AG04449 (cell line): Measurements from ENCODE around the gene TEX26.
A peak's percentile ranks its signal among the peaks of the same experiment; 100 is the strongest.

ENCODE experiments used
- CTCF ChIA-PET: fragments of 350-600 bp; formaldehyde crosslinking; extraction: SDS; loops from one replicate; lab custom pipeline; 2021; ENCODE audit warnings: antibody characterized with exemption; lab: Yijun Ruan, JAX
- POLR2A ChIA-PET: fragments of 400-600, 350-600 bp; formaldehyde crosslinking; extraction: SDS; loops from one replicate; lab custom pipeline; 2020; ENCODE audit warnings: antibody characterized with exemption, inconsistent platforms; lab: Yijun Ruan, JAX
- DNase-seq: peaks from one replicate; pipeline ENCODE4 v3.0.0-alpha.2; 2010; ENCODE audit warnings: low read depth, low spot score
- H3K4me3 ChIP-seq: 2 replicates; pipeline ENCODE4 v1.5.1; 2011; ENCODE audit warnings: low read depth, mild to moderate bottlenecking, control low read depth, low read length
- CTCF ChIP-seq: IDR thresholded peaks from one replicate; pipeline ENCODE4 v1.5.1; 2011; ENCODE audit warnings: mild to moderate bottlenecking, moderate library complexity, low read length, control low read depth, inconsistent platforms; ENCODE audit not compliant: insufficient read depth; ENCODE audit errors: missing control alignments

TEX26 gene

GRCh38 chr13:30978981-30979956 lies 46.8 kb downstream of the TEX26 start:
- no peak for DNase-seq
- POLR2A ChIA-PET: interaction anchor here (0.9 kb wide), 1 partner anchor 10 kb away, joined by 4 read pairs; no protein-coding TSS in a partner anchor
- peak; percentile 53 for TF ChIP-seq CTCF
- CTCF ChIA-PET: interaction anchor here (0.7 to 3.4 kb wide), 19 partner anchors 9 to 165 kb away, joined by 3 to 30 read pairs (median 4); no protein-coding TSS in a partner anchor
- no peak overlapping the region for H3K4me3 ChIP-seq

- ChIA-PET CTCF (no interaction called here), POLR2A (no interaction called here)
- no peak for DNase-seq
- no peak for TF ChIP-seq CTCF
- no peak overlapping the region for H3K4me3 ChIP-seq
These were observed 50.0 kb downstream of the TEX26 start for GRCh38 chr13:30982506-30982905.

GRCh38 chr13:30982906-30983305 lies 50.5 kb downstream of the TEX26 start:
- no peak for TF ChIP-seq CTCF
- POLR2A ChIA-PET: no interaction called here
- CTCF ChIA-PET: no interaction called here
- H3K4me3 ChIP-seq: no peak overlapping the region
- DNase-seq: no peak

- H3K4me3 ChIP-seq: no peak overlapping the region
- no peak for DNase-seq
- no peak for TF ChIP-seq CTCF
- ChIA-PET CTCF (no interaction called here), POLR2A (no interaction called here)
These were observed 51.0 kb downstream of the TEX26 start for GRCh38 chr13:30983431-30983830.

GRCh38 chr13:30984620-30985019 lies 52.2 kb downstream of the TEX26 start:
- no peak for DNase-seq
- CTCF ChIA-PET: interaction anchor here (1.3 to 2.1 kb wide), 3 partner anchors 11 to 180 kb away, joined by 3 to 6 read pairs (median 6); no protein-coding TSS in a partner anchor
- H3K4me3 ChIP-seq: no peak overlapping the region
- TF ChIP-seq CTCF: no peak
- POLR2A ChIA-PET: no interaction called here

- no peak for DNase-seq
- no peak overlapping the region for H3K4me3 ChIP-seq
- CTCF ChIA-PET: interaction anchor here (0.9 to 2.1 kb wide), 6 partner anchors 10 to 181 kb away, joined by 3 to 6 read pairs (median 3); no protein-coding TSS in a partner anchor
- no peak for TF ChIP-seq CTCF
- POLR2A ChIA-PET: no interaction called here
These were observed 53.3 kb downstream of the TEX26 start for GRCh38 chr13:30985637-30986205.
